Measurements from ENCODE around the gene MYO1D.

GRCh38 chr17:32570081-32570396 is 306.9 kb downstream of the MYO1D start:
- no peak for TF ChIP-seq CTCF (IDR thresholded peaks at IDR 0.05)
- no peak for TF ChIP-seq POLR2A (IDR thresholded peaks at IDR 0.05)
